NOMO-1 treated with dmso at 0.1 percent for 144 hours (cell line): ENCODE measurements around the gene PAPSS2.
"Not testable (repeated sequence)": the region's sequence is repeated elsewhere in the genome, so short reads cannot be mapped to it uniquely, and the experiment has no call there.

Experiments
- DNase-seq: peaks from one replicate; lab custom pipeline; 2025; ENCODE audit not compliant: unreplicated experiment; lab: John Stamatoyannopoulos, UW

Gene PAPSS2

DNA sequence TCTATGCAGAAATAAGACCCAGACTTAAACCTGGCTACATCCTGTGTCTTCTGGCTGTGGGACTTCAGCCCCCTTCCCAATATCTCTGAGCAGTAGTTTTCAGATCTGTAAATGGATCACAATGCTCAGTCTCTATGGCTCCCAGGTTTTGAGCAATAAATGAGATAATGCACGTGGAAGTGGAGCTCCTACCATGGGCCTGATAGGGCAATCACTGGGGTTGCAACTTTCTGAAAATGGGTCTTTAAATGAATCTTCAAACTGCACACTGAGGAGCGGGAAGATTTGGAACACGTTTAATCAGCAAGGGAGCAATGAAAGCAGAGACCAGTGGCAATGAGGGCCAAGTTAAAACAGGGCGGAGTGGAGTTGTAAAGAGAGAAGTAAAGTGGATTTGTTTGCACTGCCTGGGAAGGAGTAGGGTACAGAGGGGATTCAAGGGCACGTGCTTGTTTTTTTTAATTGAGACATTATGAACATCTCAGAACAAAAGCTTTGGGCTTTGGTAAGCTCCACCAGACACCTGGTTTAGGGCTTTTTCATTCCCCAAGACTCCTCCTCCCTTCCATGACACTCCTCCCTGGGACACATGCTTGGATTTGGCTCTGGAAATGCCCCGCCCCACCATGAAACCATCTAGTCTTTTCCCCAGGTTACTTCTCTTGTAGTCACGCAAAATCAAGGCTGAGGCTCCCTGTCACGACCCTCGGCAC is 42.7 kb downstream of the PAPSS2 start:
- DNase-seq = no peak

- no peak for DNase-seq
Observed at GRCh38 chr10:87702973-87703294, 43.3 kb downstream of the PAPSS2 start.

GRCh38 chr10:87703771-87704170 is 44.1 kb downstream of the PAPSS2 start:
- no peak for DNase-seq

- DNase-seq = no peak
Observed at GRCh38 chr10:87705339-87705738, 45.7 kb downstream of the PAPSS2 start.

- no peak for DNase-seq
Observed at GRCh38 chr10:87706731-87707130, 47.1 kb downstream of the PAPSS2 start.

- DNase-seq = no peak
Observed at GRCh38 chr10:87707254-87707653, 47.6 kb downstream of the PAPSS2 start.

DNA sequence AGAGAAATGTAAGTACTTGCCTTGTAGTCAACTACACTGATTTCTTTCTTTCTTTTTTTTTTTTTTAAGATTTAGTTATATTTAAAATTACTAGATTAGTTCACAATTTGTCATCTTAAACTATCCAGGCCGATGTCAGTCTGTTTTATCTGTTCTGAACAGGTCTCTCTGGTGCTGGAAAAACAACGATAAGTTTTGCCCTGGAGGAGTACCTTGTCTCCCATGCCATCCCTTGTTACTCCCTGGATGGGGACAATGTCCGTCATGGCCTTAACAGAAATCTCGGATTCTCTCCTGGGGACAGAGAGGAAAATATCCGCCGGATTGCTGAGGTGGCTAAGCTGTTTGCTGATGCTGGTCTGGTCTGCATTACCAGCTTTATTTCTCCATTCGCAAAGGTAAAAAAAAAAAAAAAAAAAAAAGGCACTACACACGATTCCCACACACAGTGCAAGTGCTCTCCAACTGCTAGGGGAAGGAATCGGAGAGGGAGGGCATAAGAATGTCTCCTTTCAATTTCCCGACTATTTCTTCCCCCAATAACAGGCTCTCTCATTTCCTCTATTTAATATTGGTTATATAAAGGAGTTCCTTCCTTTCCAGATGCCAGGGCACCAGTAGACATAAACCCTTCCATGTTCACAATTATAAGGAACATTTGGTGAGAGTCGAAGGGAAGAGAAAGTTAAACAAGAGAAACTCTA is 53.4 kb downstream of the PAPSS2 start:
- no peak for DNase-seq

- no peak for DNase-seq
Observed at GRCh38 chr10:87713707-87714106, 54.0 kb downstream of the PAPSS2 start.

DNA sequence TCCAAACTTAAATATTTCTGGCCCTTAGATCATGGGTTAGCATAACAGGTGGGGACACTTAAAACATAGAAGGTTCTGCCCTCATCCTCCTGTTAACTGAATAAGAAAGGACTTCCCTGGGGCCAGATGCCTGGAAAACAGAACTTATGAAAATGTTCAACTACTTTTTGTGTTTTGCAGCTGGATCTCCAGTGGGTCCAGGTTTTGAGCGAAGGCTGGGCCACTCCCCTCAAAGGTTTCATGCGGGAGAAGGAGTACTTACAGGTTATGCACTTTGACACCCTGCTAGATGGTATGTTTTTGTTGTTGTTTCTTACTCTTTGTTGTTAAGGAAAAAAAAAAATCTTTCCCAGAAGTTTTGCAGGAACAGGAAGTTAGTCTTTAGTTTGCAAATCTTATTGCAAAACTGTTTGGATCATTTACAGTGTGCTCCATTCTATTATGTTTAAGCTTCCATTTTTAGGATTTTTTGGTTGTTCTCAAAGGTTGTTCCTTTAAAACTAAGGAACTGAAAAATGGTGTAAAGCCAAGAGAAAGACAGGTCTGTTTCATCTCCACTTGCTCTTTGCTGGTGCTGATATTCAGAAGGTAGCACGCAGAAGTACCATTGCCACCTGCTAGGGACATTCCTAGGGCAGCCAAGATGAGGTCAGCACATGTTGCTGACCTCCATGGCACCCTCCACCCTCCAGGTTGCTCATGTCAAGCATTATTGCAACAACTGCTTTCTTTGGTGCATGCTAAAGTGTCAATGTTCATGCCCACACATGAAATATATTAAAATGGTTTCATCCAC is 56.1 kb downstream of the PAPSS2 start:
- DNase-seq = no peak

DNA sequence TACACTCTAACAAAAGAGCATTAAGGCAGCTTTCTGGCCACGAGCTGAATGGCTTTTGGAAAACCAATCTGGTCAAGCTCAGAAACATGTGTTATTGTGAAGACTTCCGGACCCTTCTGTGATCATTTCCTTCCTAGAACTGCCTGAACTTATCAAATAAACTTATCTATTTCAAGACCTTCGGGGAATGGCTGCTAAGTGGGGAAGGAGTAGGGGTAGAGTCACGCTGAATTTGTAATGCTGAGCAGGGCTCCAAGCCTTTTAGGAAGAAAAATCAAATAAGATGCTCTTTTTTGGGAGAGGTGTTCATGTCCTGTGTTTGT is 56.6 kb downstream of the PAPSS2 start:
- DNase-seq = no peak

GRCh38 chr10:87720665-87721064 is 61.0 kb downstream of the PAPSS2 start:
- no peak for DNase-seq

- no peak for DNase-seq
Observed at GRCh38 chr10:87721781-87722180, 62.1 kb downstream of the PAPSS2 start.

DNA sequence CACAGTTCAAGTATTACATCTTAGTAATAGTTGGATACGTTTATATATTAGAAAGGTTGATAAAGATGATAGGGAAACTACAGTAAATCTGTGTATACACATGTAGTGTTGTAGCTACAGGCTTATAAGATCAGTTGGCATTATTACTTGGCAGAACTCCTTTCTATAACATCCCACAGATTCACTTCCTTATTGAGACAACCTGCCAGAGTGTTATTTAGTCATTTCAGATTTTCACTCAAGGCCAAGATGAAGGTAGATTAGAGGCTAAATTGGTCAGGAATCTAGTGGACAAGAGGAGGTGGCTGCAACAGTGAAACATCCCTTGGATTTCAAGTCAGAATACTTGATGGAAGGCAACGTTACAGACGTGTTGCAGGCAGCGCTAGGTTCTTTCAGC is 63.0 kb downstream of the PAPSS2 start:
- no peak for DNase-seq

- no peak for DNase-seq
Observed at GRCh38 chr10:87723500-87723899, 63.8 kb downstream of the PAPSS2 start.

DNA sequence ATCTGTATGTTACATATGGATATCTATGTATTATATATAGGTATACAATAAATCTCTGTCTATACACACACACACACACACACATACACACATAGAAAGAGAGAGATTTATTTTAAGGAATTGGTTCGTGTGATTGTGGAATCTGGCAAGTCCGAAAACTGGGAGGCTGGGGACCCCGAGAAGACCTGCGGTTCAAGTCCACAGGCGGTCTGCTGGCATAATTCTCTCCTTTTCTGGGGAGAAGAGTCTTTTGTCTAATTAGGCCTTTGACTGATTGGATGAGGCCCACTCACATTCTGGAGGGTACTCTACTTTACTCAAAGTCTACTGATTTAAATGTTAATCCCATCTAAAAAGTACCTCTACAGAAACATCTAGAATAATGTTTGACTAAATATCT is 65.1 kb downstream of the PAPSS2 start:
- DNase-seq = no peak

GRCh38 chr10:87729940-87730339 is 70.3 kb downstream of the PAPSS2 start:
- DNase-seq = no peak

DNA sequence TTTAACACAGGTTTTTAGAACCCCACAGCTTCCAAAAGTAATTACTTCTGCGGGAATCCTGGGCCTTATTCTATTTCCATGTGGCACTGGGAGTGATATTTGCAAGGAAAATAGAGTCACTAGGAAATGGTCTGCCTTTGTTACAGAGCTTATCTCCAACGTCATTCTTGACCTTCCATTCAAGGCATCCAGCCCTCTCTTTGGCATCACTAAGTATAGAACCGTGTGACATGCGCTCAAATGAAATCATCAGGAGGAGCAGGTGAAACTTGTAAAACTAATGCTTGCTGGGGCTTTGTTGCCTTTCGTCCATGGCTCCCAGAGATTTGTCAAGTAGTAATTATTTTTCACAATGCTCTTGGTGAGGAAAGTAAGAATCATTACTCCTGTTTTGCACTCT is 73.4 kb downstream of the PAPSS2 start:
- no peak for DNase-seq

GRCh38 chr10:87734987-87735827 is 75.5 kb downstream of the PAPSS2 start:
- peak; percentile 16 for DNase-seq

DNA sequence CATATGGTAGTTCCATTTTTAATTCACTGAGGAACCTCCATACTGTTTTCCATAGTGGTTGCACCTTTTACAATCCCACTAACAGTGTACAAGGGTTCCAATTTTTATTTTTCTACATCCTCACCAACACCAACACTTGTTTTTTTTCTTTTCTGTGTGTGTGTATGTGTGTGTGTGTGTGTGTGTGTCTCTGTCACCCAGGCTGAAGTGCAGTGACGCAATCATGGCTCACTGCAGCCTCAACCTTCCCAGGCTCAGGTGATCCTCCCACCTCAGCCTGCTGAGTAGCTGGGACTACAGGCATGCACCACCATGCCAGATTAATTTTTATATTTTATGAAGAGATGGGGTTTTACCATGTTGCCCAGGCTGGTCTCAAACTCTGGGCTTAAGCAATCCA is 78.6 kb downstream of the PAPSS2 start:
- not testable (repeated sequence) for DNase-seq

- peak; percentile 1 for DNase-seq
Observed at GRCh38 chr10:87739703-87740102, 80.0 kb downstream of the PAPSS2 start.

GRCh38 chr10:87740254-87740655 is 80.6 kb downstream of the PAPSS2 start:
- peak; percentile 54 for DNase-seq
